IPS DF 6.9 (cell line): Measurements from ENCODE around the gene NPS.

ENCODE experiments used
- DNase-seq: peaks from one replicate; pipeline ENCODE4 v3.0.0-alpha.2; 2013; ENCODE audit warnings: low read depth, low spot score
- H3K27ac ChIP-seq: one replicate; pipeline ENCODE4 v1.5.1; 2013; ENCODE audit warnings: low read length, control low read depth
- H3K27me3 ChIP-seq: 2 replicates; pipeline ENCODE4 v1.6.1; 2013; ENCODE audit warnings: mild to moderate bottlenecking, low read length; ENCODE audit not compliant: control insufficient read depth, insufficient read depth
- H3K36me3 ChIP-seq: 2 replicates; pipeline ENCODE4 v1.6.1; 2013; ENCODE audit warnings: low read length; ENCODE audit not compliant: control insufficient read depth, insufficient read depth
- H3K4me1 ChIP-seq: 2 replicates; pipeline ENCODE4 v1.6.1; 2013; ENCODE audit warnings: low read length; ENCODE audit not compliant: control insufficient read depth, insufficient read depth
- H3K4me3 ChIP-seq: 2 replicates; pipeline ENCODE4 v1.5.1; 2013; ENCODE audit warnings: mild to moderate bottlenecking, low read length
- H3K9me3 ChIP-seq: 2 replicates; pipeline ENCODE4 v1.6.1; 2013; ENCODE audit warnings: low read length, inconsistent platforms; ENCODE audit not compliant: control insufficient read depth, insufficient read depth
- WGBS: extraction: QIAGEN DNeasy Blood & Tissue Kit; methylation state at CpG from one replicate; pipeline ENCODE4 v1.1.7; 2013; ENCODE audit warnings: mixed read lengths, missing lambda C conversion rate; ENCODE audit not compliant: insufficient read length, insufficient coverage; 5-methylcytosine and 5-hydroxymethylcytosine counted together

Gene NPS, protein sequence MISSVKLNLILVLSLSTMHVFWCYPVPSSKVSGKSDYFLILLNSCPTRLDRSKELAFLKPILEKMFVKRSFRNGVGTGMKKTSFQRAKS

DNA sequence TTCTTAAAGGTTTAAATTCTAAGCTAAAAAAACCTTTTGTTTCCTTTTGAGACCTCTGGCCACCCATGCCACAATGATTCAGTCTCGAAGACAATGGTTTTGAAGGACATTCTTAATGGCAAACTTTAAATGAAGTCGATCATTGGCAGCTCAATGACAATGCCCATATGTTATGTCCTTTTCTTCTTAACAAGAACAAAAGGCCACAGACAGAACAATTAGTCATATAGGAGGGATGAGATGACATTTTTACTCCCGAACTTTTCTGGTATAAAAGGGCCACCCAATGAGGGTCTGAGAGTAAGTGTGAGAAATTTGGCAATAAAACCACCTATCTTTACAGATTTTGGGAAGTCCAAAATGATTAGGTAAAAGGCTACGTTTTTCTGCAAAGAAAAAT lies at the start of gene NPS:
NPS (plus strand) TSS at position 301 of the 400 bp plus-strand sequence; CDS start at position 361, 60 bp downstream.
- no peaks in the 10 kb centered on the region for H3K36me3 ChIP-seq
- no peak within 1 kb of the TSS for H3K27ac ChIP-seq
- no peaks in the 10 kb centered on the region for H3K27me3 ChIP-seq
- WGBS: no CpG with 5 or more reads among the region's 4 CpGs
- H3K4me1 ChIP-seq: no peaks in the 10 kb centered on the region; the same call in 1 of the 2 replicates
- no peak for DNase-seq
- no peak within 1 kb of the TSS for H3K4me3 ChIP-seq
- no peaks in the 10 kb centered on the region for H3K9me3 ChIP-seq

DNA sequence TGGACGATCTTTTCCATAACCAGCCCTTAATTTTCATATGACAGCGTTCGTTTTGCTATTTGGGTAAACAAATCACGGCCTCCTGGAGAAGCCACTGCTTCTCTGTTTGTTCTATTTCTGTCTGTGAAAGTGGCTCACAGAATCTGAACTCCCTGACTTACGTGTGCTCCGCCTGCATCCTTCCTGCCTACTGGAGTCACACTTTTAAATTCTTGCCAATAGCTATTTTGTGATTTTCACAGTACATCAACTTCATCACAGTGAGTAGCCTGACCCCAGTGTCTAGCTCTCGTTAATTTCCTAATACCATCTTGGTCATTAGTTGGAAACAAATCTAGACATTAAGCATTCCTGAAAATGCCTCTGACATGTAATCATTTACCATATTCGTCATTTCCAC lies 49.0 kb upstream of the NPS start:
- no peak overlapping the region for H3K4me3 ChIP-seq
- no peak for DNase-seq
- H3K4me1 ChIP-seq: no peaks in the 10 kb centered on the region
- H3K27ac ChIP-seq: no peak overlapping the region
- no peaks in the 10 kb centered on the region for H3K36me3 ChIP-seq
- H3K9me3 ChIP-seq: no peaks in the 10 kb centered on the region
- no CpG with 5 or more reads among the region's 8 CpGs for WGBS
- no peaks in the 10 kb centered on the region for H3K27me3 ChIP-seq

DNA sequence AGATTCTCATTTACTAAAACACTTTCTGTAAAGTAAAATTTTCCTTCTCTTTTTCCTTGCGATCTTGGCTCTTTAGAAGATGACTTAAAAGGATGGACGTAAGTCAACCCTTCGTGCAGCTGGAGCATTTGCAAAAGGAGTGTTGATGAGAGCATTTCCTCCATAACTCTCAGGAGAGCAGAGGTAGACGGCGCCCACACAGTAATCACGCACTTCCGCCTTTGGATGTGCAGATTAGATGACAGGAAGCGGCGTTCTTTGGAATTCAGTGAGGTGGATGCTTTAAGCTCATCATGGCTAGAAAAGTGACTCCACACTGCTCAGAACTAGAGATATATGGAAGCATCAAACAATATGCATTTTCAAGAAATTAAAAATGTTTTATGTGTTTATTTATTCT lies 43.0 kb upstream of the NPS start:
- Histone ChIP-seq H3K9me3 (no peaks in the 10 kb centered on the region), H3K4me3 (no peak overlapping the region), H3K4me1 (no peaks in the 10 kb centered on the region), H3K36me3 (no peaks in the 10 kb centered on the region), H3K27me3 (no peaks in the 10 kb centered on the region), H3K27ac (no peak overlapping the region)
- no peak for DNase-seq
- no CpG with 5 or more reads among the region's 9 CpGs for WGBS

DNA sequence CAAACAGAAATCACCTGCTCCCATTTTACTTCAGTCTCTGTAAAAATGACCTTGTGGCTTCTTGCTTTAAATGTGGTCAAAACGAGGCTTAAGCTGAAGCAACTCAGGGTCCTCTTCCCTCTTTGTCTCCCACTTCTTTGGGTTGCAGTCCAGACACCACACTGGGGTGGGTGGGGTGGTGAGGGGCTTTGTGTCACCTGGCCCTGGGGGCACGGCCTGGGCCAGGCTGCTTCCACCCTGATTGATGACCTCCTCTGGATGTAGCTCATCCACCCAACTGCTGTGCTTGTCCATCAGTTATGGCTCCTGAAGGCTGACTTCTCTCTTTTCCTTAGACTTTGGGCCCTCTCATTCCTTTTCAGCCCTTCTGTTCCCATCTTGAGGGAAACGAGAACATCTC lies 26.8 kb upstream of the NPS start:
- DNase-seq: no peak
- Histone ChIP-seq H3K27ac (no peak overlapping the region), H3K9me3 (no peaks in the 10 kb centered on the region), H3K4me1 (no peaks in the 10 kb centered on the region), H3K4me3 (no peak overlapping the region), H3K27me3 (no peaks in the 10 kb centered on the region), H3K36me3 (no peaks in the 10 kb centered on the region)
- no CpG with 5 or more reads among the region's 3 CpGs for WGBS

DNA sequence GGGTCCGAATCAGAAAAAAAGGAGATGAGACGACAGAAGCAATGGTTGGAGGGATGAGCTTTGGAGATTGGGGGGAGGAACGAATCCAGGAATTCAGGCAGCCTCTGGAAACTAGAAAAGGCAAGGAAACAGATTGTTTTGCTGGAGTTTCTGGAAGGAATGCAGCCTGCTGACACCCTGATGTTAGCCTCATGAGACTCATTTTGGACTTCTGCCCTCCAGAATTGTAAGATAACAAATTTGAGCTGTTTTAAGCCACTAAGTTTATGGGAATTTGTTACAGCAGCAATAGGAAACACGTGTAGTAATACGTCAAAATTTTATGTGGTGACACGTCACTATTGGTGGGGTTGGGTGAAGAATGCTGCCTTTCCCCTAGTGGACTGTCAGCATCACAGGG lies 25.6 kb upstream of the NPS start:
- no CpG with 5 or more reads among the region's 6 CpGs for WGBS
- H3K9me3 ChIP-seq: no peaks in the 10 kb centered on the region
- DNase-seq: no peak
- H3K4me1 ChIP-seq: no peaks in the 10 kb centered on the region
- H3K4me3 ChIP-seq: no peak overlapping the region
- H3K27me3 ChIP-seq: no peaks in the 10 kb centered on the region
- no peak overlapping the region for H3K27ac ChIP-seq
- no peaks in the 10 kb centered on the region for H3K36me3 ChIP-seq

DNA sequence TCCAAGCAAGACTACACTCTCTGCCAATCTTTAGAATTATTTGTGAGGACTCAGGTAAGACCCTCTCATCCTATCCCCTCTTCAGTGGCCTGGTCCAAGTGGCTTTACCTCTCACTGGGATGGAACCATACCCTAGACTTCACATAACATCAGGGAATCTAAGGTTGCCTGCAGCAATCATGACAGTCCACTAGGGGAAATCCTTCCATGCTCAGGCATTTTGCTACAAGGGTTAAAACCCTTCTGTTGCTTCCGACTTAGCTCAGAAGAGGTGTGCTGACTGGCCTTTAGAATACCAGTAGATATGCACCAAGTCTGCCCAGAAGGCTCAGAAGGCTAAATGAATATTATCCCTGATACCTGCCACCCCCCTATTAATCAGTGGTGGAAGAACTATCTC lies 24.9 kb upstream of the NPS start:
- no CpG with 5 or more reads among the region's 1 CpG for WGBS
- Histone ChIP-seq H3K4me3 (no peak overlapping the region), H3K27ac (no peak overlapping the region), H3K9me3 (no peaks in the 10 kb centered on the region), H3K36me3 (no peaks in the 10 kb centered on the region), H3K27me3 (no peaks in the 10 kb centered on the region), H3K4me1 (no peaks in the 10 kb centered on the region)
- peak; percentile 18 for DNase-seq

DNA sequence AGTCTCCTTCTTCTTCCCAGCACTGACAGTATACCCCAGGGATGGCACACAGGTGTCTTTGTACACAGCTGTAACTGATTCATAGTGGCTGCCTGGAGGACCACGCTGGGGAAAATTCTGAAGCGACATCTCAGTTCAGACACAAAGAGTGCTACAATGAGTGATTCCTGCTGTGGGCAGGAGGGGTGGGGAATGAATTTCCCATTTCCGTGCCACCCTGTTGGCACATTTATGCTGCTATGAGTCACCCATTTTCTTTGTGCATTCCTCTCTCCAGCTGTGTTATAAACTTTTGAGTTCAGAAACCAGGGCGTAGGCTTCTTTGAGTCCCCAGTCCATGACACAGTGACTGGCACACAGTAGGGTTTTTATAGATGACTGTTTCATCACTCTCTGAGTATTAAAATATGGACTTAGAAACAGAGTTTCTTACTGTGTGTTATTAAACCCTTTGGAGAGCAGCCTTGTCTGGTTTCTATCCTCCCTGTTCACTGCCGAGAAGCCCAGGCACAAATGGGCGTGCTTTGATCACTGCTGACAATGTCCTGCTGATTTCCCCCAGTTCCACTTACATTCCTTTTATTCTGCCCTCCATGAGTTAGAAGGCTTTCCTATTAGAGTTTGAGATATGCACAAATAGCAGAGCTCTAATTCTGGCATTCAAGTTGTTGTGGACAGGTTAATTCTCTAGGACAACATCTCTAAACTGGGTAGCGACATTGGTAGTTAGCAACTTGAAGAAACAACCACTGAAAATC lies 24.0 kb upstream of the NPS start:
- no peaks in the 10 kb centered on the region for H3K36me3 ChIP-seq
- no peak overlapping the region for H3K27ac ChIP-seq
- no peaks in the 10 kb centered on the region for H3K4me1 ChIP-seq
- no peaks in the 10 kb centered on the region for H3K27me3 ChIP-seq
- DNase-seq: no peak
- no peak overlapping the region for H3K4me3 ChIP-seq
- WGBS: no CpG with 5 or more reads among the region's 7 CpGs
- no peaks in the 10 kb centered on the region for H3K9me3 ChIP-seq

DNA sequence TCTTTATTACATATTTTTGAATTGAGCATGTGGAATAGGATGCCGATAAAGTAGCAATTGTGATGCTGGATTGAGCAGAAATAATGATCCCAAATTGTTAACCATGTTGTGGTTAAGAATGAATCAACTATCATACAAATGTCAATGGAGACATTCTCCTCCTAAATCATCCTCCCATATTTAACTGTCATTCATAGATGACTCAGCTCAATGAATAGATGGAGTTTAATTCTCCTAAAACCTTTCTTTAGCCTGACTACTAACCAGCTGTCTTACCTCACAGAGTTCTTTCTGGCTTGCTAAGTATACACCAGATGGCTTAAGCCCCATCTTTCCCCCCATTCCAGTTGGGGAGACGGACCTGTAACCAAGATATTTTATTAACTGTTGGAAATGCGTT lies 23.4 kb upstream of the NPS start:
- H3K27ac ChIP-seq: no peak overlapping the region
- no peaks in the 10 kb centered on the region for H3K9me3 ChIP-seq
- no peak for DNase-seq
- no peak overlapping the region for H3K4me3 ChIP-seq
- no CpG with 5 or more reads among the region's 3 CpGs for WGBS
- no peaks in the 10 kb centered on the region for H3K4me1 ChIP-seq
- no peaks in the 10 kb centered on the region for H3K36me3 ChIP-seq
- H3K27me3 ChIP-seq: no peaks in the 10 kb centered on the region

DNA sequence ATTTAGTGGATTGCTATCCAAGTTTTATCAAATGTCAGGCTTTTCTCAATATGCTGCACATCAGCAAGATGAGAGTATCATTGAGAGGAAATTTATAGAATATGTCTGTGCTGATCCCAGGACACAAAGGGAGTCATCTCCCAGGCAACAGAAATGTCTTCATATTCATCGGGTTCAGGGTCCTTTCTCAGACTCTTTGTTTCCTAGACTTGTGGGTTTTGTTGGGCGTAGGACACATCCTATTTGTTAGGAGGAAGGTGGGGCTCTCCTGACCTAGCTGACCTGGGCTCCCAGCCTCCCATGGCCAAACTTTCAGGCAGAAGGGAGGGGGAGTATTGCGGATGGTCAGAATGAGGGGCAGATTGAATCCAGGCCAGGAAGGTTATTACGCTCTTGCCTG lies 22.9 kb upstream of the NPS start:
- Histone ChIP-seq H3K27ac (no peak overlapping the region), H3K4me1 (no peaks in the 10 kb centered on the region), H3K4me3 (no peak overlapping the region), H3K36me3 (no peaks in the 10 kb centered on the region), H3K9me3 (no peaks in the 10 kb centered on the region), H3K27me3 (no peaks in the 10 kb centered on the region)
- no CpG with 5 or more reads among the region's 4 CpGs for WGBS
- no peak for DNase-seq

DNA sequence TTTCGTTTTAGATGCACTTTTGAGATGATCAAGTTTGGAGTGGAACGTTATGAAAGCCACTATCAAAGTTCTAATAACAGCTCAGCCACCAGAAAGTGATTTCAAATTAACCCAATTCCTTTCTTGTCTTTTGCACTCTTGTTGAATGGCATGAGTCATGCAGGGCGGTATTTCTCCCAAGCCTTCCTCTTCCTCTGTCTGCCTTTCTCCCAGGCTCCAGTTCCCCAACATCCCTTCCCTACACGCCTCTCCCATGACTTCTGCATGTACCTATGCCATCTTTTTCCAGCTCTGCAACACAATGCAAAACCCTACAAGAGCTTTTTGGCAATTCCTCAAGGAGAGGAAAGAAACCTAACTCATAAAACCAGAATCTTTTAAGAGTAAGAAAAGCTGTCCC lies 21.8 kb upstream of the NPS start:
- Histone ChIP-seq H3K36me3 (no peaks in the 10 kb centered on the region), H3K27ac (no peak overlapping the region), H3K9me3 (no peaks in the 10 kb centered on the region), H3K4me3 (no peak overlapping the region), H3K4me1 (no peaks in the 10 kb centered on the region), H3K27me3 (no peaks in the 10 kb centered on the region)
- DNase-seq: no peak
- no CpG with 5 or more reads among the region's 4 CpGs for WGBS

DNA sequence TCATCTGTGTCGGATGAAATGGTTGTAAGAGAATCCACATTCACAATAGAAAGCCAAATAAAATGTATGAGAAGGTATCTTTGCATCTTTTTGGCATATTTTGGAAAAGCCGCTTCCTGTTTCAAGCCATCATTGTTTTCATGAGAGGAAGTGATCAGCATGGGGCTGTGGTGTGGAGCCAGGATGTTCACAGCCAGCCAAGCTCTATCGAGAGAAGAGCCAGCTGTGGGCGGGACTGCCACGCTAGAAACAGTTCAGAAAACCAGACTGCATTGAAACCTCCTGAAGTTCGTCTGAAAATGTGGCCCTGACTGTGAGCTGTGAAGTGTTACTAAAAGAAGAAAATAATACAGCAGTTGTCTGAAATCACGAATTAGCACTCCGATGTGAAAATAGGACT lies 21.2 kb upstream of the NPS start:
- Histone ChIP-seq H3K27ac (no peak overlapping the region), H3K36me3 (no peaks in the 10 kb centered on the region), H3K9me3 (no peaks in the 10 kb centered on the region), H3K4me3 (no peak overlapping the region), H3K27me3 (no peaks in the 10 kb centered on the region), H3K4me1 (no peaks in the 10 kb centered on the region)
- DNase-seq: no peak
- WGBS: no CpG with 5 or more reads among the region's 8 CpGs
